HEK293 (cell line): ENCODE results near the gene BTBD9.

Experiments used
- CTCF ChIA-PET: fragments of 350-600 bp; formaldehyde crosslinking; extraction: SDS; loops from one replicate; lab custom pipeline; 2021; ENCODE audit warnings: antibody characterized with exemption; lab: Yijun Ruan, JAX
- POLR2A ChIA-PET: fragments of 300-600 bp; formaldehyde crosslinking; extraction: SDS; loops from one replicate; lab custom pipeline; 2020; ENCODE audit warnings: antibody characterized with exemption, inconsistent platforms; lab: Yijun Ruan, JAX
- H3K27ac ChIP-seq: fragments of 200-500 bp; sonication (Bioruptor generic); 2 replicates; pipeline ENCODE4 v1.5.1; 2014; ENCODE audit warnings: low read depth, low read length, control low read depth, inconsistent platforms; ENCODE audit errors: extremely low read depth
- H3K36me3 ChIP-seq, 2 experiments: fragments of 200-500 bp in 1 of 2; sonication (Bioruptor generic) in 1 of 2; 1 replicate in 1 of 2; 2 replicates in 1 of 2; pipeline ENCODE4 v1.5.1; 2014 to 2017; ENCODE audit warnings: inconsistent platforms in 2 of 2, low read length in 2 of 2; ENCODE audit not compliant: control insufficient read depth in 2 of 2, insufficient read depth in 1 of 2
- H3K4me1 ChIP-seq: fragments of 200-500 bp; sonication (Bioruptor generic); 2 replicates; pipeline ENCODE4 v1.5.1; 2014; ENCODE audit warnings: mild to moderate bottlenecking, low read length, inconsistent platforms; ENCODE audit not compliant: control insufficient read depth, insufficient read depth
- H3K4me3 ChIP-seq: 2 replicates; pipeline ENCODE4 v1.5.1; 2011; ENCODE audit warnings: low read depth, mild to moderate bottlenecking, control low read depth, low read length, moderate library complexity
- H3K9me3 ChIP-seq: fragments of 200-500 bp; sonication (Bioruptor generic); 2 replicates; pipeline ENCODE4 v1.5.1; 2014; ENCODE audit warnings: low read depth, low read length, inconsistent platforms; ENCODE audit not compliant: control insufficient read depth, insufficient read depth
- MEIS1 ChIP-seq: sonication (generic); formaldehyde crosslinking; IDR thresholded peaks from 2 replicates; pipeline ENCODE4 v1.8.1; 2022; ENCODE audit warnings: missing genetic modification reagents, mild to moderate bottlenecking, borderline replicate concordance
- PBX3 ChIP-seq: sonication (generic); formaldehyde crosslinking; IDR thresholded peaks from 2 replicates; pipeline ENCODE4 v1.8.1; 2022; ENCODE audit warnings: mild to moderate bottlenecking, moderate library complexity, missing genetic modification reagents
- SP3 ChIP-seq: fragments of 450-650 bp; formaldehyde crosslinking; IDR thresholded peaks from 2 replicates; pipeline ENCODE4 v1.5.1; 2016; ENCODE audit warnings: missing biosample characterization, missing genetic modification characterization
- ZNF148 ChIP-seq: fragments of 450-650 bp; formaldehyde crosslinking; IDR thresholded peaks from 2 replicates; pipeline ENCODE4 v1.5.0; 2017; ENCODE audit warnings: missing biosample characterization, missing genetic modification characterization, borderline replicate concordance
- ZNF175 ChIP-seq: fragments of 450-650 bp; formaldehyde crosslinking; IDR thresholded peaks from 2 replicates; pipeline ENCODE4 v1.5.1; 2016; ENCODE audit warnings: missing biosample characterization, missing genetic modification characterization
- ZNF24 ChIP-seq: fragments of 450-650 bp; formaldehyde crosslinking; IDR thresholded peaks from 2 replicates; pipeline ENCODE4 v1.5.1; 2016; ENCODE audit warnings: missing biosample characterization, missing genetic modification characterization
- ZNF398 ChIP-seq: fragments of 450-650 bp; formaldehyde crosslinking; IDR thresholded peaks from 2 replicates; pipeline ENCODE4 v1.5.1; 2017; ENCODE audit warnings: missing biosample characterization, missing genetic modification characterization
- ZNF423 ChIP-seq: fragments of 450-650 bp; formaldehyde crosslinking; IDR thresholded peaks from 2 replicates; pipeline ENCODE4 v1.5.1; 2016; ENCODE audit warnings: missing biosample characterization, missing genetic modification characterization
- ZNF488 ChIP-seq: fragments of 450-650 bp; formaldehyde crosslinking; IDR thresholded peaks from 2 replicates; pipeline ENCODE4 v1.5.1; 2016; ENCODE audit warnings: missing biosample characterization, missing genetic modification characterization
- ZNF521 ChIP-seq: fragments of 450-650 bp; formaldehyde crosslinking; IDR thresholded peaks from 2 replicates; pipeline ENCODE4 v1.5.1; 2017; ENCODE audit warnings: missing biosample characterization, mild to moderate bottlenecking, missing genetic modification characterization
- ZNF610 ChIP-seq: fragments of 450-650 bp; formaldehyde crosslinking; IDR thresholded peaks from 2 replicates; pipeline ENCODE4 v1.5.1; 2016; ENCODE audit warnings: missing biosample characterization, missing genetic modification characterization, borderline replicate concordance
- ZNF692 ChIP-seq: fragments of 450-650 bp; formaldehyde crosslinking; IDR thresholded peaks from 2 replicates; pipeline ENCODE4 v1.5.1; 2016; ENCODE audit warnings: missing biosample characterization, missing genetic modification characterization
- ZSCAN30 ChIP-seq: fragments of 450-650 bp; IDR thresholded peaks from 2 replicates; pipeline ENCODE4 v1.5.1; 2018; ENCODE audit warnings: missing biosample characterization, mild to moderate bottlenecking, missing genetic modification characterization, moderate library complexity

BTBD9 gene

GRCh38 chr6:38393986-38394385 is 245.7 kb downstream of the BTBD9 start (continued):
- TF ChIP-seq ZNF488 (tag by site-specific recombination) (no peak), ZNF175 (tag by site-specific recombination) (no peak), ZNF398 (tag by site-specific recombination) (no peak)

GRCh38 chr6:38391626-38392579 is 247.8 kb downstream of the BTBD9 start:
- ChIA-PET POLR2A (interaction anchor here (0.6 to 0.7 kb wide), 2 partner anchors 30 to 36 kb away, joined by 3 to 7 read pairs; no protein-coding TSS in a partner anchor), CTCF (interaction anchor here (0.7 kb wide), 2 partner anchors 68 to 270 kb away, joined by 3 to 4 read pairs; no protein-coding TSS in a partner anchor)
- Histone ChIP-seq H3K4me1 (no peaks in the 10 kb centered on the region), H3K27ac (no peak overlapping the region), H3K36me3 (no peaks in the 10 kb centered on the region), H3K9me3 (no peaks in the 10 kb centered on the region), H3K4me3 (no peak overlapping the region)
- TF ChIP-seq MEIS1 (no peak), ZNF692 (tag by site-specific recombination) (peak; percentile 67), PBX3 (CRISPR knock-in tag) (no peak)

- no peak overlapping the region for H3K27ac ChIP-seq
- TF ChIP-seq ZNF521 (tag by site-specific recombination), result no peak
- TF ChIP-seq ZNF24 (tag by site-specific recombination), result peak; percentile 57; the same call in 1 of the 2 replicates
- no peaks in the 10 kb centered on the region for H3K36me3 ChIP-seq
- no peak overlapping the region for H3K4me3 ChIP-seq
- no peaks in the 10 kb centered on the region for H3K4me1 ChIP-seq
- ChIA-PET POLR2A (interaction anchor here (0.6 to 0.7 kb wide), 2 partner anchors 30 to 37 kb away, joined by 3 to 7 read pairs; no protein-coding TSS in a partner anchor), CTCF (interaction anchor here (0.7 kb wide), 1 partner anchor 68 kb away, joined by 4 read pairs; no protein-coding TSS in a partner anchor)
- H3K9me3 ChIP-seq, result no peaks in the 10 kb centered on the region
These were observed 248.5 kb downstream of the BTBD9 start for GRCh38 chr6:38391206-38391605.

GRCh38 chr6:38389875-38390274 is 249.9 kb downstream of the BTBD9 start:
- no peak for TF ChIP-seq ZNF148 (tag by site-specific recombination)
- no peak for TF ChIP-seq SP3 (tag by site-specific recombination)
- no peak for TF ChIP-seq ZSCAN30 (tag by site-specific recombination)
- no peak for TF ChIP-seq MEIS1
- no peak for TF ChIP-seq ZNF423 (tag by site-specific recombination)
- TF ChIP-seq ZNF610, result no peak
- Histone ChIP-seq H3K36me3 (no peaks in the 10 kb centered on the region), H3K4me3 (no peak overlapping the region), H3K9me3 (no peaks in the 10 kb centered on the region), H3K27ac (no peak overlapping the region), H3K4me1 (no peaks in the 10 kb centered on the region)
- ChIA-PET CTCF (interaction anchor here (0.5 kb wide), 1 partner anchor 60 kb away, joined by 4 read pairs; no protein-coding TSS in a partner anchor), POLR2A (interaction anchor here (0.7 kb wide), 1 partner anchor 313 kb away, joined by 3 read pairs; no protein-coding TSS in a partner anchor)
